HG03097 (cell line): ENCODE results near the gene NAA35.
"Not testable (repeated sequence)": the region's sequence is repeated elsewhere in the genome, so short reads cannot be mapped to it uniquely, and the experiment has no call there.

Experiments used
- ATAC-seq: cut with Tn5 transposase; IDR thresholded peaks from one replicate; pipeline ENCODE4 v1.9.1; 2021; ENCODE audit not compliant: unreplicated experiment, low FRiP score

Gene NAA35

GRCh38 chr9:86022687-86023266 is 81.8 kb downstream of the NAA35 start:
- no peak for ATAC-seq

- ATAC-seq = no peak
Measured at GRCh38 chr9:86027767-86028166, 86.8 kb downstream of the NAA35 start.

- no peak for ATAC-seq
Measured at GRCh38 chr9:86034863-86035734, 94.2 kb downstream of the NAA35 start.

- ATAC-seq = no peak
Measured at GRCh38 chr9:86035827-86036440, 95.0 kb downstream of the NAA35 start.

GRCh38 chr9:86036555-86036954 is 95.6 kb downstream of the NAA35 start:
- ATAC-seq = no peak

GRCh38 chr9:86039991-86040860 is 99.3 kb downstream of the NAA35 start:
- no peak for ATAC-seq

GRCh38 chr9:86040861-86041155 is 99.9 kb downstream of the NAA35 start:
- no peak for ATAC-seq

- ATAC-seq = no peak
Measured at GRCh38 chr9:86041311-86041741, 100.4 kb downstream of the NAA35 start.

GRCh38 chr9:86042199-86042978 is 101.4 kb downstream of the NAA35 start:
- ATAC-seq = no peak

GRCh38 chr9:86043586-86043985 is 102.6 kb downstream of the NAA35 start:
- ATAC-seq = no peak

GRCh38 chr9:86043999-86044398 is 103.1 kb downstream of the NAA35 start:
- no peak for ATAC-seq

GRCh38 chr9:86045654-86046053 is 104.7 kb downstream of the NAA35 start:
- no peak for ATAC-seq

GRCh38 chr9:86046071-86046636 is 105.2 kb downstream of the NAA35 start:
- ATAC-seq = no peak

- no peak for ATAC-seq
Measured at GRCh38 chr9:86046930-86047341, 106.0 kb downstream of the NAA35 start.

GRCh38 chr9:86047361-86047760 is 106.4 kb downstream of the NAA35 start:
- ATAC-seq = no peak

- not testable (repeated sequence) for ATAC-seq
Measured at GRCh38 chr9:86048018-86048742, 107.2 kb downstream of the NAA35 start.

- no peak for ATAC-seq
Measured at GRCh38 chr9:86052556-86053468, 111.9 kb downstream of the NAA35 start.

- no peak for ATAC-seq
Measured at GRCh38 chr9:86054695-86055094, 113.7 kb downstream of the NAA35 start.
